Loucy (cell line): ENCODE data around the gene ZNF407.

Experiments
- H2AFZ ChIP-seq: fragments of 200-600 bp; sonication (generic); 2 replicates; pipeline ENCODE4 v1.6.0; 2016; ENCODE audit warnings: antibody characterized with exemption, mild to moderate bottlenecking, low read length, moderate library complexity
- H3F3A ChIP-seq: fragments of 200-600 bp; 2 replicates; pipeline ENCODE4 v1.6.0; 2016; ENCODE audit warnings: antibody characterized with exemption, low read depth, mild to moderate bottlenecking
- H3K27me3 ChIP-seq: fragments of 200-600 bp; sonication (generic); 2 replicates; pipeline ENCODE4 v1.6.1; 2014; ENCODE audit warnings: low read length, mild to moderate bottlenecking; ENCODE audit not compliant: insufficient read depth, poor library complexity, severe bottlenecking
- H3K36me3 ChIP-seq: fragments of 200-600 bp; sonication (generic); 2 replicates; pipeline ENCODE4 v1.6.1; 2016; ENCODE audit warnings: low read length; ENCODE audit not compliant: insufficient read depth
- H3K4me1 ChIP-seq: fragments of 200-600 bp; sonication (generic); 2 replicates; pipeline ENCODE4 v1.5.1; 2014; ENCODE audit warnings: low read length, mild to moderate bottlenecking; ENCODE audit not compliant: insufficient read depth, poor library complexity, severe bottlenecking
- H3K4me2 ChIP-seq: fragments of 200-600 bp; sonication (generic); 2 replicates; pipeline ENCODE4 v1.6.0; 2014; ENCODE audit warnings: antibody characterized with exemption, low read length, low read depth, mild to moderate bottlenecking; ENCODE audit not compliant: poor library complexity, severe bottlenecking
- H3K4me3 ChIP-seq: fragments of 200-600 bp; sonication (generic); 2 replicates; pipeline ENCODE4 v1.5.1; 2014; ENCODE audit warnings: low read length, mild to moderate bottlenecking, mixed read lengths; ENCODE audit not compliant: poor library complexity, severe bottlenecking
- H3K79me2 ChIP-seq: fragments of 200-600 bp; sonication (generic); 2 replicates; pipeline ENCODE4 v1.6.1; 2014; ENCODE audit warnings: low read length; ENCODE audit not compliant: insufficient read depth
- H3K9ac ChIP-seq: fragments of 200-600 bp; sonication (generic); 2 replicates; pipeline ENCODE4 v1.6.0; 2014; ENCODE audit warnings: mild to moderate bottlenecking, low read depth, low read length, moderate library complexity; ENCODE audit not compliant: poor library complexity, severe bottlenecking
- H3K9me2 ChIP-seq: fragments of 200-600 bp; sonication (generic); replicated peaks from 2 replicates; pipeline ENCODE4 v1.6.1; 2016; ENCODE audit warnings: low read depth, low read length, mixed read lengths
- H3K9me3 ChIP-seq: fragments of 200-600 bp; sonication (generic); 2 replicates; pipeline ENCODE4 v1.6.1; 2014; ENCODE audit warnings: mild to moderate bottlenecking, antibody characterized with exemption, low read length, low read depth; ENCODE audit not compliant: insufficient read depth
- H4K20me1 ChIP-seq: fragments of 200-600 bp; sonication (generic); 2 replicates; pipeline ENCODE4 v1.6.0; 2014; ENCODE audit warnings: antibody characterized with exemption, low read length, mild to moderate bottlenecking; ENCODE audit not compliant: insufficient read depth, poor library complexity, severe bottlenecking
- EZH2phosphoT487 ChIP-seq: fragments of 200-600 bp; IDR thresholded peaks from 2 replicates; pipeline ENCODE4 v1.6.1; 2018; ENCODE audit warnings: antibody characterized with exemption, mild to moderate bottlenecking, moderate library complexity, borderline replicate concordance
- TF ChIP-seq, protein P1 (sequence below): fragments of 200-600 bp; sonication (generic); conservative IDR thresholded peaks from 2 replicates; pipeline ENCODE4 v1.5.1; 2014; ENCODE audit warnings: mild to moderate bottlenecking, antibody characterized with exemption, low read length

The ZNF407 gene

DNA sequence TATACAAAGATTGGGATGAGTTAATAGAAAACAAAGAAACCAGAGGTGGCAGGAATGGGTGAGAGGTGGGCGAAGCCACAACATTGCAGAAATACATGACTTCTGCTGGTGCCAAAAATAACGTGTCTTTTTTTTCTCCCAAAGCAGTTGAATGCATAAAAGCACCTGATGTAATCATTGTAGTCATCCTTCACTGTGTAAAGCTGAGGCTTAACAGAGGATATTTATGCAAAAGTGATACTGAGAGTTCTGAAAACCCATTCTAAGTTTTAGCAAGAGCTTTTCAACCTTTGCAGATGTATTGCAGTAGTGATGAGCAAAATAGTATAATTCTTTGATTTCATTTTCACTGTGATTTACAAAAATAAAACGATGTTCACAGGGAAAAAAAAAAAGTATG, 438.3 kb downstream of the ZNF407 start:
- H3K9me3 ChIP-seq, result no peaks in the 10 kb centered on the region
- H3K79me2 ChIP-seq, result no peaks in the 10 kb centered on the region
- H3K27me3 ChIP-seq, result no peaks in the 10 kb centered on the region
- H3K9me2 ChIP-seq, result no peaks in the 10 kb centered on the region
- H3F3A ChIP-seq, result no peaks in the 10 kb centered on the region
- H3K4me1 ChIP-seq, result no peaks in the 10 kb centered on the region
- no peak overlapping the region for H3K4me2 ChIP-seq
- H3K9ac ChIP-seq, result no peak overlapping the region
- no peak overlapping the region for H2AFZ ChIP-seq
- no peak overlapping the region for H3K4me3 ChIP-seq
- TF ChIP-seq EZH2phosphoT487, result no peak
- TF ChIP-seq, protein P1, sequence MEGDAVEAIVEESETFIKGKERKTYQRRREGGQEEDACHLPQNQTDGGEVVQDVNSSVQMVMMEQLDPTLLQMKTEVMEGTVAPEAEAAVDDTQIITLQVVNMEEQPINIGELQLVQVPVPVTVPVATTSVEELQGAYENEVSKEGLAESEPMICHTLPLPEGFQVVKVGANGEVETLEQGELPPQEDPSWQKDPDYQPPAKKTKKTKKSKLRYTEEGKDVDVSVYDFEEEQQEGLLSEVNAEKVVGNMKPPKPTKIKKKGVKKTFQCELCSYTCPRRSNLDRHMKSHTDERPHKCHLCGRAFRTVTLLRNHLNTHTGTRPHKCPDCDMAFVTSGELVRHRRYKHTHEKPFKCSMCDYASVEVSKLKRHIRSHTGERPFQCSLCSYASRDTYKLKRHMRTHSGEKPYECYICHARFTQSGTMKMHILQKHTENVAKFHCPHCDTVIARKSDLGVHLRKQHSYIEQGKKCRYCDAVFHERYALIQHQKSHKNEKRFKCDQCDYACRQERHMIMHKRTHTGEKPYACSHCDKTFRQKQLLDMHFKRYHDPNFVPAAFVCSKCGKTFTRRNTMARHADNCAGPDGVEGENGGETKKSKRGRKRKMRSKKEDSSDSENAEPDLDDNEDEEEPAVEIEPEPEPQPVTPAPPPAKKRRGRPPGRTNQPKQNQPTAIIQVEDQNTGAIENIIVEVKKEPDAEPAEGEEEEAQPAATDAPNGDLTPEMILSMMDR, result no peak
- H3K36me3 ChIP-seq, result no peaks in the 10 kb centered on the region
- no peaks in the 10 kb centered on the region for H4K20me1 ChIP-seq

DNA sequence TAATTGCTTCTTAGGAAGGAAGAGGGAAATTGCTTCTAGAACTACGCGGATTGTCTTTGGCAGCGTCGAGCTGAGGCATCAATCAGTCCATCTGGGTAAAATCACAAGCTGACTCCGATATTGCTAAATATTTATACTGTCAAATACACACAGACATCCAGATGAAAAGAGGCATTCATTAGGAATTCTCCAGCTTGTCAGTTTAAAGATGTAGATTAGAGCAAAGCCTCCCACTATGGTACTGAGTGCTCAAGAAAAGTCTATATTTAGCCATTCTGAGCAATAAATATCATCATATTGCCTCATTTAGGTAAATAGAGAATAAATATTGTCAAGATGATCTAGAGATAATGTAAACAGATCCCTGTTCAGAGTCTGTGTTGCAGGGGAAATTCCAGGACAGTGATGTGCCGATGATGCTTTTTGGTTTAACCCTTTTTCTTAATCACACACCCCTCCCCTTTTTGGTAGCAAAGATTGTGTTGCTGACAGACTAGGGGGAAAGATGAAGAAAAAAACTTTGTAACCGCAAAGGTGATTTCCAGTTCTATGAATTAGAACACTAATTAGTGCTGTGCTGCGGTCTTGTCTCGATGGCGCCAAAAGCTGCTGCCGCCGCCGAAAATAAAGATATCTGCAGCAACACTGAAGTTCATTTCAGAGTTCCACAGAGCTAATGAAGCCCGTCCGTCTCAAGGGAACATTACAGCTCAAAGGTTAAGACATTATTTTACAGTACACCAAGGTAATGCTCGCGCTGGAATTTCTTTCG, 439.4 kb downstream of the ZNF407 start:
- H3K4me3 ChIP-seq, result no peak overlapping the region
- H3K79me2 ChIP-seq, result no peaks in the 10 kb centered on the region
- H3K4me2 ChIP-seq, result no peak overlapping the region
- no peak overlapping the region for H3K9ac ChIP-seq
- no peaks in the 10 kb centered on the region for H3K9me2 ChIP-seq
- H3K9me3 ChIP-seq, result no peaks in the 10 kb centered on the region
- no peaks in the 10 kb centered on the region for H3K36me3 ChIP-seq
- H3K27me3 ChIP-seq, result no peaks in the 10 kb centered on the region
- no peaks in the 10 kb centered on the region for H3F3A ChIP-seq
- H4K20me1 ChIP-seq, result no peaks in the 10 kb centered on the region
- H2AFZ ChIP-seq, result no peak overlapping the region
- no peaks in the 10 kb centered on the region for H3K4me1 ChIP-seq
- TF ChIP-seq EZH2phosphoT487, result no peak
- TF ChIP-seq, protein P1, result no peak

DNA sequence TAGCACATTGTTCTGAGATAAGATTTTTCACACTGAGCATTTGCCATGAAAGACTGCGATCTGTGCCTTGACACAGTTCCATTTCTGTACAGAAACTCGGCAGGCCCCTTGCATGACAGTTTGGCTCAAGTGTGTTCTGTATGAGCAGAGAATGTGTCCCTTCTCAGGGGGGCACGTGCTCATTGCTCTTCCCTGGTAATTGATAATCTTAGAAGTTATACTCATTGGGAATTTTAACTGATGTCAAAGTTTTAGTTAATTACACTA, 440.0 kb downstream of the ZNF407 start:
- Histone ChIP-seq H3K4me1 (no peaks in the 10 kb centered on the region), H3K9ac (no peak overlapping the region), H2AFZ (no peak overlapping the region), H3K4me3 (no peak overlapping the region), H3K27me3 (no peaks in the 10 kb centered on the region), H3K9me2 (no peaks in the 10 kb centered on the region), H3K9me3 (no peaks in the 10 kb centered on the region), H3K79me2 (no peaks in the 10 kb centered on the region), H3K36me3 (no peaks in the 10 kb centered on the region), H3F3A (no peaks in the 10 kb centered on the region), H4K20me1 (no peaks in the 10 kb centered on the region), H3K4me2 (no peak overlapping the region)
- TF ChIP-seq, protein P1, result no peak
- TF ChIP-seq EZH2phosphoT487, result no peak
